Effector memory CD8-positive, alpha-beta T cell (primary cell): Measurements from ENCODE around the gene CSGALNACT2.

Experiments
- ATAC-seq: fragments of 150-1000 bp; cut with Tn5 transposase; replicated peaks from 2 replicates; pipeline ENCODE4 v1.10.0; 2021; ENCODE audit warnings: mild to moderate bottlenecking, moderate library complexity
- DNase-seq, 3 experiments: peaks; one replicate each; pipeline ENCODE4 v3.0.0; 2021
- H3K27ac Mint-ChIP-seq, 2 donors: one replicate each; pipeline ENCODE4 v1.8.0; 2022; ENCODE audit warnings: mild to moderate bottlenecking in 2 of 2, mixed read lengths in 2 of 2, moderate library complexity in 2 of 2
- H3K27me3 Mint-ChIP-seq, 2 donors: one replicate each; pipeline ENCODE4 v1.8.0; 2022; ENCODE audit warnings: mixed read lengths in 2 of 2
- H3K36me3 Mint-ChIP-seq: one replicate; pipeline ENCODE4 v1.8.0; 2022; ENCODE audit warnings: mild to moderate bottlenecking, moderate library complexity, mixed read lengths; ENCODE audit not compliant: insufficient read depth
- H3K4me1 Mint-ChIP-seq, 2 donors: one replicate each; pipeline ENCODE4 v1.8.0; 2022; ENCODE audit warnings: low read depth in 2 of 2, mixed read lengths in 2 of 2
- H3K4me3 Mint-ChIP-seq, 2 donors: one replicate each; pipeline ENCODE4 v1.8.0; 2022; ENCODE audit warnings: mild to moderate bottlenecking in 2 of 2, mixed read lengths in 2 of 2, moderate library complexity in 2 of 2
- H3K9me3 Mint-ChIP-seq, 2 donors: one replicate each; pipeline ENCODE4 v1.8.0; 2022; ENCODE audit warnings: mixed read lengths in 2 of 2

The CSGALNACT2 gene

DNA sequence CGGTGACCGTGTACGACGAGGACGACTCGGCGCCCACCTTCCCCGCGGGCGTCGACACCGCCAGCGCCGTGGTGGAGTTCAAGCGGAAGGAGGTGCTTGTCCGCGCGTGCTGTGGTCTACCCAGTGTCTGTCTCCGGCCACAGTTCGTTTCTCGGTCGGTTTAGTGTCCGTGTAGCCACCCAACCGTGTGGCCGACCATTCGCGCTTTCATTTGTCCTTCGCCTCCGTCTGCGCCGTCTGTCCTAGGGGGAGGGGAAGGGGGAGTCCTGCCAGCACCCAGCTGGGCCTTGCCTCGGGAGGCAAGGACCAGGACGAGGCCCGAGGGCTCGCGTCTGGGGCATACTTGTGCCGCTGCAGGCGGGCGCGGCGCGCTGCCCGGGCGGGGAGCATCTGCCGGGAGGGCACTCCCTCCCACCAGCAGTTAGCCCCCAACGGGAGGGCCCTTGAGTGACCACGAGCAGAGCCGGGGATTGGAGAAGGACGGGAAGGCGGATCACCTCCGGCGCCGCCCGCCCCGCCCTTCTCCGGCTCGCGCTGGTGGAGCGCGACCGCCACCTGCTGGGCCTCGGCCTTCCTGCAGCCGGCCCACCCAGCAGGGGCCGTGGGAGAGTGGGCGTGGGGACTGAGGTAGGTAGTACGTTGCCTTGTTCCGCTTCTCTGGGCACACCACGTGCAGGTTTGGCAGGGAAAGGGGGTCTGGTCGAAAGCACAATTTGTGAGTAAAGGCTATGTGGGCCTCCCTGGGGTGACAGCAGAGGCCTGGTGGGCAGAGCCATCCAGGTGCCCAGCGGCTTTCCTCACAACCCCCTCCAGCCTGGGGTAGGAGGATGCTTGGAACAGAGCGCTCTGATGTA, 32.9 kb upstream of the CSGALNACT2 start:
- DNase-seq (peak; percentile 67 to 78 (median 77)), ATAC-seq (peak; percentile 92)
- H3K4me3 Mint-ChIP-seq, result peak overlapping the region; percentile 78 to 79
- peak overlapping the region in 1 of 2 donors; percentile 19 for H3K27ac Mint-ChIP-seq
- peaks cover 3% of the 10 kb centered on the region for H3K36me3 Mint-ChIP-seq
- peaks cover 5 to 9% of the 10 kb centered on the region in 2 donors for H3K4me1 Mint-ChIP-seq
- peaks cover 19 to 36% of the 10 kb centered on the region in 2 donors for H3K27me3 Mint-ChIP-seq
- H3K9me3 Mint-ChIP-seq, result no peaks in the 10 kb centered on the region

DNA sequence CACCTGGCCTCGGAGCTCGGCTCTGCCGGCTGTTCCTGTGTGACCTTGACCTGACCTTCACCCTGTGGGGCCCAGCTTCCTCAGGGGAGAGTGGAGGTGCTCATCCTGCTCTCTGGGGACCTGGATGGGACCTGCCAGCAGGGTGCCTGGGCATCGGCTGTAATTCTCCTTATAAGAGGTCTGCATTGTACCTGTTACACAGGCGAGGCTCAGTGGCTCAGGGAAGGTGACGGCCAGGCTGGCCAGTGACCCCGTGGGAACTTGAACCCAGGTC, 32.4 kb upstream of the CSGALNACT2 start:
- no peaks in the 10 kb centered on the region for H3K9me3 Mint-ChIP-seq
- H3K27ac Mint-ChIP-seq, result no peak overlapping the region
- DNase-seq (no peak), ATAC-seq (no peak)
- H3K36me3 Mint-ChIP-seq, result peaks cover 3% of the 10 kb centered on the region
- H3K4me3 Mint-ChIP-seq, result peak overlapping the region in 1 of 2 donors; percentile 79
- H3K4me1 Mint-ChIP-seq, result peaks cover 5 to 9% of the 10 kb centered on the region in 2 donors
- peaks cover 18 to 30% of the 10 kb centered on the region in 2 donors for H3K27me3 Mint-ChIP-seq

DNA sequence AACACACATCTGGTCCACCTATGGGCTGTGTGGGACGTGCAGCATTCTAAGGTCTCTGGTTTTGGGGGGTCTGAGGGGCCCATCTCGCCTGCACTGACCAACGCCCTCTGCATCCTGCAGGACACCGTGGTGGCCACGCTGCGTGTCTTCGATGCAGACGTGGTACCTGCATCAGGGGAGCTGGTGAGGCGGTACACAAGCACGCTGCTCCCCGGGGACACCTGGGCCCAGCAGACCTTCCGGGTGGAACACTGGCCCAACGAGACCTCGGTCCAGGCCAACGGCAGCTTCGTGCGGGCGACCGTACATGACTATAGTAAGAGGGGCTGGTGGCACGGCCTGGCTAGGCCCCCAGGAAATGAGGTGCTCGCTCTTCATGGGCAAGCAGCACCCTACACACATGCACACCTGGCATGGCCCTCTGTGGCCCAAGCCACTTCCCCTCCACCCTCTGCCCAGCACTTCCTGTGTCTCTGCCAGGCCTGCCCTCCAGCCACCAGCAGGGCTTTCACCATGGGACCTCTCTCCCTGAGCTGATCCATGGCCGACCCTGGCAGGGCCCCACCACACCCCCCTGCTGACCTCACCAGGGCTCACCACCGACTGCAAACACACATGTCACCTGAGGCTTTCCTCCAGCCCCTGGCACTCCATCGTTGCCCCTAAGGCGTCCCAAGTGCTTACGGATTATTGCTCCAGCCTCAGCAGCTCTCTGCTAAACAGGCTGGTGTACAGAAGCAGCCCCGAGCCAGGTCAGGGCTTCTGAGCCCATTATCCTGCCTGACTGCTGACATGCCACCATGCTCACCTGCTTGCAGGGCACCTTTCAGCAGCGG, 31.8 kb upstream of the CSGALNACT2 start:
- Mint-ChIP-seq H3K9me3 (no peaks in the 10 kb centered on the region), H3K27ac (no peak overlapping the region), H3K4me1 (peaks cover 5 to 9% of the 10 kb centered on the region in 2 donors), H3K4me3 (peak overlapping the region; percentile 7 to 79), H3K27me3 (peaks cover 18 to 25% of the 10 kb centered on the region in 2 donors), H3K36me3 (peaks cover 3% of the 10 kb centered on the region)
- no peak for DNase-seq
- ATAC-seq, result no peak

DNA sequence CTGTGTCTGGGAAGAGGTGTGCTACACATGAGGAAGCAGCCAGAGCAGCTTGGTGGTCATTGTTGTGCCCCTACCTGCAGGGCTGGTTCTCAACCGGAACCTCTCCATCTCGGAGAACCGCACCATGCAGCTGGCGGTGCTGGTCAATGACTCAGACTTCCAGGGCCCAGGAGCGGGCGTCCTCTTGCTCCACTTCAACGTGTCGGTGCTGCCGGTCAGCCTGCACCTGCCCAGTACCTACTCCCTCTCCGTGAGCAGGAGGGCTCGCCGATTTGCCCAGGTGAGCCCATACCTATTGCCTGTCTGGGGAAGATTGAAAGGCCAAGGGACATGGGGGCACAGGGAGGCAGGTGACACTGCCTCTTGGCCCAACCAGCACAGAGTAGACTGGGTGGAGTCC, 29.3 kb upstream of the CSGALNACT2 start:
- Mint-ChIP-seq H3K27me3 (peaks cover under 1% of the 10 kb centered on the region in 2 donors), H3K4me1 (peaks cover 4 to 9% of the 10 kb centered on the region in 2 donors), H3K36me3 (no peaks in the 10 kb centered on the region), H3K27ac (no peak overlapping the region), H3K9me3 (no peaks in the 10 kb centered on the region), H3K4me3 (no peak overlapping the region)
- no peak for DNase-seq
- no peak for ATAC-seq

DNA sequence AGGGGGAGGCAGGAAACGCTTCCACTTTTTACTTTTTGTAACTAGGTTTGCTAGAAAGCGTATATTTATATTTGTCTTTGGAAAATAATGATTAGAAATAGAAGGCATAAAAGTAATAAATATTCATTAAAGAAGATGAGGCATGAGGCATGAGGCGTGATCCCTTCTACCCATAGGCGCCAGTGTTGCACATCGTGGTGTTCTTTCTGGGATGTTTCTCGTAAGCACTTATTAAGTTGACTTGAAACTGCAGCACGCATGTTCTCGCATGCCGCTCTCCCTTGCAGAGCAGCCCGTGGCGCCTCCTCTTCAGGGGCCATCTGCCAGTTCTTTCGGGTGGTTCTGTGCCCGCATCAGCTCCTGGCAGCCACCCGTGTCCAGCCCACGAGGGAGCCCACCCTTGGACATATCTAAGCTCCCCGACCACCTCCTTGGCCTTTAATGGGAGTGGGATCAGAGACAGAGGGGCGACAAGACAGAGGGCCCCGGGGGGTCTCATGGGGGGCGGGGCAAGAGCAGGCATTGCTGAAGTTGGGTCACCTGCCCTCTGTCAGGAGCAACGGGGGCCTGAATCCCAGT, 28.5 kb upstream of the CSGALNACT2 start:
- H3K27ac Mint-ChIP-seq, result no peak overlapping the region

DNA sequence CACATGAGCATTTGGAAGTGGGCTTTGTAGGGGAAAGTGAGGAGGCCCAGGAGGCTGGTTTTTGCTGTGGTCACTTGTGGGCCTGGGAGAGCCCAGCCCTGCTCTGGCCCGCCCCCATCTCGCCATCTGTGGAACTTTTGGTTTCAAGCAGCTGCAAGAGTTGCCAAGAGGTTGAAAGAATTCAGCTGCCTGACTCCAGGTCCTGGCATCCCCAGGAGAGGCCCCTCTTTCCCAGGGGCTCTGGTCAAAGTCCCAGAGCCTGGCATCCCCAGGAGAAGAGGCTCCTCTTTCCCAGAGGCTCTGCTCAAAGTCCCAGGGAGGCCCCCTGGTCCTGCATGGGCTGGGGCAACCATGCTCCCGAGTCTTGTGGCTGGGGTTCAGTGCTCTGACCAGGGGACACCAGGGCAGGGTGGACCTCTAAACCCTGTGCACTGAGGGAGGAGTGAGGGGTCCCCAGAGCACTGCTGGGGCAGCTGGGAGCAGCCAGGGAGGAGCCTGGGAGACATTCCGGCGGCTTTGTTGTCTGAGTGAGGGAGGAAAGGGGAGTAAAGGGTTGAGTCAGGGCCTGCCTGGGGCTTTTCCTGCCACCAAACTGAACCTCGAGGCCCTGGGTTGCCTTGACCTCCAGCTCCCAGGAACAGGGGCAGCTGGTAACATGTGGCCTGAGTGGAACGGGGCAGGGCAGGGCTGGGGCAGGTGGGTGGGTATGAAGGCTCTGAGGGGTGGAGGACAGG, 27.7 kb upstream of the CSGALNACT2 start:
- ATAC-seq (no peak), DNase-seq (no peak)
- H3K9me3 Mint-ChIP-seq, result no peaks in the 10 kb centered on the region
- H3K27me3 Mint-ChIP-seq, result no peaks in the 10 kb centered on the region
- H3K4me3 Mint-ChIP-seq, result no peak overlapping the region
- H3K36me3 Mint-ChIP-seq, result no peaks in the 10 kb centered on the region
- peak overlapping the region in 1 of 2 donors; percentile 31 for H3K27ac Mint-ChIP-seq
- peaks cover 4 to 6% of the 10 kb centered on the region in 2 donors for H3K4me1 Mint-ChIP-seq

More for the DNA sequence above, 28.5 kb upstream of the CSGALNACT2 start:
- no peak for ATAC-seq
- no peaks in the 10 kb centered on the region for H3K36me3 Mint-ChIP-seq
- DNase-seq, result no peak
- peaks cover 4 to 9% of the 10 kb centered on the region in 2 donors for H3K4me1 Mint-ChIP-seq
- H3K4me3 Mint-ChIP-seq, result no peak overlapping the region
- no peaks in the 10 kb centered on the region for H3K9me3 Mint-ChIP-seq
- no peaks in the 10 kb centered on the region for H3K27me3 Mint-ChIP-seq

DNA sequence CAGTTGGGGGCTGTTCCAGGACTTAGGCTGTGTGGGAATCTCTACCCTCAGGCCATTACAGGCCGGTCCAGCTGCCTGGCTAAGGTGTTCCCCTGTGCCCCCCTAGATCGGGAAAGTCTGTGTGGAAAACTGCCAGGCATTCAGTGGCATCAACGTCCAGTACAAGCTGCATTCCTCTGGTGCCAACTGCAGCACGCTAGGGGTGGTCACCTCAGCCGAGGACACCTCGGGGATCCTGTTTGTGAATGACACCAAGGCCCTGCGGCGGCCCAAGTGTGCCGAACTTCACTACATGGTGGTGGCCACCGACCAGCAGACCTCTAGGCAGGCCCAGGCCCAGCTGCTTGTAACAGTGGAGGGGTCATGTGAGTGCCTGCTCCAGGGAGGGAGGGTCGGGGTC, 27.1 kb upstream of the CSGALNACT2 start:
- no peak overlapping the region for H3K27ac Mint-ChIP-seq
- H3K9me3 Mint-ChIP-seq, result no peaks in the 10 kb centered on the region
- ATAC-seq (no peak), DNase-seq (no peak)
- H3K27me3 Mint-ChIP-seq, result no peaks in the 10 kb centered on the region
- peaks cover 4 to 6% of the 10 kb centered on the region in 2 donors for H3K4me1 Mint-ChIP-seq
- no peak overlapping the region for H3K4me3 Mint-ChIP-seq
- H3K36me3 Mint-ChIP-seq, result no peaks in the 10 kb centered on the region

DNA sequence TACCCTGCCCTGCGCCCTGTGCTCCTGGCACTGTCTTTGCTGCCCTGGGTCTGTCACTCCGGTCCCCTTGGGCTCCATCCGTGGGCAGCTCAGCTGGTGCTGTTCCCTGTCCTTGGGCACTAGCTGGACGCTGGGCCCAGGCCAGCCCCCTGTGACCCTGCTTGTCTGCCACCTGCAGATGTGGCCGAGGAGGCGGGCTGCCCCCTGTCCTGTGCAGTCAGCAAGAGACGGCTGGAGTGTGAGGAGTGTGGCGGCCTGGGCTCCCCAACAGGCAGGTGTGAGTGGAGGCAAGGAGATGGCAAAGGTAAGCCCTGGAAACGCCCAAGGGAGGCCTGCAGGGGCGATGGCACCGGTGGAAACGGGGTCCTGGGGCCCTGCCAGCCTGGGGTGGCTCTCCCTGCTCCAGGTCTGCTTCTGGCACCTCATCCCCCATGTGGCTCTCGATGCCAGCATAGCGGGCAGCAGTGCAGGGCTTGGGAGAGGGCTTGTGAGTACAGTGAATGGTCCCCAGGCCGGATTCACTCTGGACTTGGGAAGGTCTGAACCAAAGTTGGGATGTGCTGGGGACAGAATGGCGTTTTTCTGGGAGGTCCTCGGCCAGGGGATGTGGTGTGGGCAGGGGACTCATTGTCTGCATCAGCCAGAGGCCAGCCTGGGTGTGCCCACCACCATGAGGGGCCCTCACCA, 26.2 kb upstream of the CSGALNACT2 start:
- H3K27ac Mint-ChIP-seq, result peak overlapping the region in 1 of 2 donors; percentile 12
- no peaks in the 10 kb centered on the region for H3K27me3 Mint-ChIP-seq
- ATAC-seq (no peak), DNase-seq (no peak)
- no peak overlapping the region for H3K4me3 Mint-ChIP-seq
- H3K4me1 Mint-ChIP-seq, result peaks cover 0 to under 1% of the 10 kb centered on the region in 2 donors
- no peaks in the 10 kb centered on the region for H3K36me3 Mint-ChIP-seq
- no peaks in the 10 kb centered on the region for H3K9me3 Mint-ChIP-seq

DNA sequence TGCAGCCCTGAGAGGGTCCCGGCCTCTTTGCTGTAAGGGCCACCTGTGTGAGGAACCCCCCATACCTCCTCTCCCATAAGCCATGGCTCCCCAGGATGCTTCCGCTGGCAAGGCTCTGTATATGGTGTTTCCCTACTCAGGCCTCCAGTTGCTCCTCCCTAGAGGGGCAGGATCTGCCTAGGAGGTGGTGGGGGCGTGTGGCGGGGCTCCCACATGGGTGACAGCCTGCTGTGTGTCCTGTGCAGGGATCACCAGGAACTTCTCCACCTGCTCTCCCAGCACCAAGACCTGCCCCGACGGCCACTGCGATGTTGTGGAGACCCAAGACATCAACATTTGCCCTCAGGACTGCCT, 25.7 kb upstream of the CSGALNACT2 start:
- H3K36me3 Mint-ChIP-seq, result no peaks in the 10 kb centered on the region
- no peak overlapping the region for H3K4me3 Mint-ChIP-seq
- H3K4me1 Mint-ChIP-seq, result no peaks in the 10 kb centered on the region
- DNase-seq (no peak), ATAC-seq (no peak)
- H3K27me3 Mint-ChIP-seq, result no peaks in the 10 kb centered on the region
- H3K27ac Mint-ChIP-seq, result no peak overlapping the region
- no peaks in the 10 kb centered on the region for H3K9me3 Mint-ChIP-seq

DNA sequence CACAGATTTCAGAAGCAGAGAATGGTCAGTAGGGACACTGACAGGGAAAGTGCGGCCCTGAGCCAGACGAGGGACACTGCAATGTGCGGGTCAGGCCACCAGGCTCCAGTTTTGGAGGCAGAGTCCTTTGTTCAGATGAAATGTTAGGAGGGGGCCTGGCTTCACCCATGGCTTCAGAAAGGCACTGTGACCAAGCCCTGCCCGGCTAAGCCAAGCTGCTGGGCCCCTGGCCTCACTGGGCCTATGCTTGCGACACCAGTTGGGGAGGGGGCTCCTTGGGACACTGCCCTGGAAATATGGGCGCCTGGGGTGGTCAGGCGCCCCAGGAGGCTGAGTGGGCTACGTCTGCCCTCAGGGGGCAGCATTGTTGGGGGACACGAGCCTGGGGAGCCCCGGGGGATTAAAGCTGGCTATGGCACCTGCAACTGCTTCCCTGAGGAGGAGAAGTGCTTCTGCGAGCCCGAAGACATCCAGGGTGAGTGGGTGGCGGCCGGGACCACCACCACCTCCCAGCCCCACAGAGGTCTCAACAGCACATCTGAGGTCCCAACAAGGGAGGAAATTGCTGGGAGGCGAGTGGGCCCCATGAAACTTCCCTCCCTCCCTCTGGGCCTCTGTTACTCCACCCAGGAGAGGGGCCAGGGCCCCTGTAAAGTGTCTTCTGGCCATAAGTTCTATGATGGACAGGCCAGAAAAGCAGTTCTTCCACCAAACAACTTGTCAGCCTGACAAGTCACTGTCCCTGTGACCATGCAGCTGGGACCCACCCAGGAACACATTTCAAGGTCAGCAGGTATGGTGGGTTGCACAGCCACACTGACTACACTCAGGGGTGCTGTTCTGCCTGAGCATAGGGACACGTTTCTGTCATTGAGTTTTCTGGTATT, 24.8 kb upstream of the CSGALNACT2 start:
- H3K4me1 Mint-ChIP-seq, result peaks cover 0 to under 1% of the 10 kb centered on the region in 2 donors

DNA sequence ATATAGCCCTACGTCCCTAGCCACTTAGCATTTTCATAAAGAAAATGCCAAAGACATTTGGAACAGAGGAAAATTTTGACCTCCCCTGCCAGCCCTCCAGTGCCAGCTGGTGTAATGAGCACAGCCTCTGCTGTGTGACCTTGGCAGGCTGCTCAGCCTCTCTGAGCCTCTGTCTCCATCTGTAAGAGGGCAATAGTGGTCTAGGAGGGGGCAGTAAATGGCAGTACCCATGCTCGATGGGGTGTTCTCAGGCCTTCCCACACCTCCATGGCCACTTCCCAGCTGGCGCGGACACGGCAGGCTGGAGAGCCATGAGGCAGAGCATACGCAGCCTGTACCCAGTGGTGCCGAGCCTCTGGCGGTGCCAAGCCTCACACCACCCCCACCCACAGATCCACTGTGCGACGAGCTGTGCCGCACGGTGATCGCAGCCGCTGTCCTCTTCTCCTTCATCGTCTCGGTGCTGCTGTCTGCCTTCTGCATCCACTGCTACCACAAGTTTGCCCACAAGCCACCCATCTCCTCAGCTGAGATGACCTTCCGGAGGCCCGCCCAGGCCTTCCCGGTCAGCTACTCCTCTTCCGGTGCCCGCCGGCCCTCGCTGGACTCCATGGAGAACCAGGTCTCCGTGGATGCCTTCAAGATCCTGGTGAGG, 24.0 kb upstream of the CSGALNACT2 start:
- H3K27me3 Mint-ChIP-seq, result no peaks in the 10 kb centered on the region
- no peaks in the 10 kb centered on the region for H3K36me3 Mint-ChIP-seq
- no peaks in the 10 kb centered on the region for H3K9me3 Mint-ChIP-seq
- H3K27ac Mint-ChIP-seq, result no peak overlapping the region
- no peak overlapping the region for H3K4me3 Mint-ChIP-seq
- DNase-seq (no peak), ATAC-seq (no peak)
- peaks cover 0 to 5% of the 10 kb centered on the region in 2 donors for H3K4me1 Mint-ChIP-seq

More for the DNA sequence above, 24.8 kb upstream of the CSGALNACT2 start:
- ATAC-seq (no peak), DNase-seq (no peak)
- Mint-ChIP-seq H3K4me3 (no peak overlapping the region), H3K27ac (no peak overlapping the region), H3K9me3 (no peaks in the 10 kb centered on the region), H3K36me3 (no peaks in the 10 kb centered on the region), H3K27me3 (no peaks in the 10 kb centered on the region)
